GM12872 (cell line): ENCODE results near the gene PFN3.

Experiments used
- CTCF ChIP-seq: IDR thresholded peaks from 3 replicates; pipeline ENCODE4 v1.5.1; 2011; ENCODE audit warnings: low read depth, mild to moderate bottlenecking, low read length, moderate library complexity; ENCODE audit not compliant: insufficient read depth

PFN3 gene

GRCh38 chr5:177390363-177391300, 9.8 kb downstream of the PFN3 start:
- TF ChIP-seq CTCF = peak; percentile 99

DNA sequence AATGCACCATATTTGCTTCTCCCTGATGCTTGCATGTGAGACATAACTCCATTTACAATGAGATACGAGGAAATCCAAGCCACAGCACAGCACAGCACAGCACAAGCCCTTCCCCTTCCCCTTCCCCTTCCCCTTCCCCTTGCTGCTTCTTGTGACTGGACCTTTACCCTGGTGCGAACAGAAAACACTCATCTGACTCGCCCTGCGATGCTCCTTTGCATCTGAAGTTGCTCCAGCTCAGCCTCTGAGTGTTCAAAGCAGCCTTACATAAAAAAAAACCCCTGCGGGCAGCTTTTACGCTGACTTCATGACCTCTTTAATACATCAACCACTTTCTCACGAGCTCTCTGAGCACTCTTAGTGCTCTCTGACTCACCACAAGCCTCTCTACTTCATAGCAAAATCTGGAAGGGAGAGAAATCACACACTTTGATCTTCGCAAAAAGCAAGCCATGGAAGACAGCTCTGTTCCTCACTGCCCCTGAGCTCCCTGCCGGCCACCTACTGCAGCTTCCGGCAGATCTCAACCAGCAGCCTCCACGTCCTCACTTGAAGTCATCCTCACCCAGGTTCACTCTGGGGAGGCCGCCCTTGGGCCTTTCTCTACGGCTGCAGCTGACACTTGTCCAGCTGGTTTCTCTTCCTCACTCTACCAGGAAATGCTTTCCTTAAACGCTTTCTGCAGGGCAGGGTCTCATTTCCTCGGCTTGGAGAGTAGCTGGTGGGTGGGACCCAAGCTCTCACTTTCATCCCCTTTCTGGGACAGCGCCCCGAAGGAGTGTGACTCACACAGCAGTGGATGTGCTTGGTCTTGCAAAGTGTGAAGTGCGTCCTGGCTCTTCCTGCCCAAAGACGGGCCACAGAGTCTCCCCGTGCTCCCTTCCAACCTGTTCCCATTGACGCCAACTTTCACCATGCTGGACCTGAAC, 11.0 kb downstream of the PFN3 start:
- no peak for TF ChIP-seq CTCF

GRCh38 chr5:177388521-177389052, 11.9 kb downstream of the PFN3 start:
- no peak for TF ChIP-seq CTCF

DNA sequence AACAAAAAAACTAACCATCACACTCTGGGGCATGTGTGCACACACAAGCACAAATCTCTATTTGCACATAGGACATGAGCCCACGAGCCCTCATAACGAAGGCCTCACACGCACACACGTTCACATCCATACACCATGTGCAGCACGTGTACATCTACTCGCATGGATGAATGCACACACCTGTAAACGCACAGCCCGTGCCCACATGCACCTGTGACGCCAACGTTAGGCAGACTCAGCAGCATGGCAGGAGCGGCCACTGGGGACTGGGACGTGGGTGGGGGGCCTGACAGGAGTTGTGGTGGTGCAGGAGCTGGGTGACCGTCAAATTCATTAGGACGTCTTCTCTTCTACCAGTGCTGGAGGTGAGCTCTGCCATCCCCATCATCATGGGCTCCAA, 13.1 kb downstream of the PFN3 start:
- TF ChIP-seq CTCF = no peak

- TF ChIP-seq CTCF = no peak
Measured at GRCh38 chr5:177386542-177386941, 13.9 kb downstream of the PFN3 start.

GRCh38 chr5:177385720-177386119, 14.7 kb downstream of the PFN3 start:
- no peak for TF ChIP-seq CTCF

DNA sequence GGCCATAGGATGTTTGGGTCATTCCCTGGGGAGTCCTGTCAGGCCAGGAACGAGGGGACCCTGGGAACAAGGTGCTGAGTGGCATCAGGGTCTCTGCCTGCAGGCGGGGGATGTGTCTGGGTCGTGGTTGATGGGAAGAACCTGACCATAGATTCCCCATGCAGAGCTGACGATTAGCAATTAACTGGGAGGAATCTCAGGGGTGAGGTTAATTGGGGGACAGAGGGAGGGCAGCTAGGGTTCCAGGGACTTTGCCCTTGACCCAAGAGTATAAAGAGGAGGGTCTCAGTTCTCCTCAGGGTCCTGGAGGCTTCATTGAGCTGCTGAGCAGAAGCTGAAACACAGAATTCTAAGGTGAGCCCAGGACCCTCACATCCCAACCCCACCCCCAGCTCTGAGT, 16.3 kb downstream of the PFN3 start, which contains the start of gene SLC34A1:
Gene SLC34A1, plus strand, starts transcription at position 301 of the 400 bp plus-strand sequence. CDS start 1,308 bp downstream, outside the sequence.
- TF ChIP-seq CTCF = no peak
